Testis (tissue), 3 donors: ENCODE results near the gene EYS. TPM values are rescaled to one million over a fixed set of nuclear protein-coding genes. Genes with fewer than 3 reads are reported as not detected.
"Not testable (repeated sequence)": the region's sequence is repeated elsewhere in the genome, so short reads cannot be mapped to it uniquely, and the experiment has no call there.

Source experiments
- DNase-seq: peaks from one replicate; pipeline ENCODE4 v3.0.0-alpha.2; 2019
- H3K27ac ChIP-seq, 2 donors: fragments of 200-600 bp; sonication (generic); one replicate each; pipeline ENCODE4 v1.5.1; 2019
- H3K27me3 ChIP-seq: fragments of 200-600 bp; sonication (generic); one replicate; pipeline ENCODE4 v1.5.1; 2019
- H3K36me3 ChIP-seq: fragments of 200-600 bp; sonication (generic); one replicate; pipeline ENCODE4 v1.5.1; 2017; ENCODE audit warnings: low read depth; ENCODE audit errors: missing control alignments
- H3K4me1 ChIP-seq: fragments of 200-600 bp; sonication (generic); one replicate; pipeline ENCODE4 v1.5.1; 2019
- H3K4me3 ChIP-seq, 2 donors: fragments of 200-600 bp; sonication (generic); one replicate each; pipeline ENCODE4 v1.5.1; 2017 to 2019
- H3K9me3 ChIP-seq: fragments of 200-600 bp; sonication (generic); one replicate; pipeline ENCODE4 v1.5.1; 2017
- CTCF ChIP-seq, 3 experiments: fragments of 450-650 bp in 2 of 3; fragments of 200-600 bp in 1 of 3; sonication (generic) in 1 of 3; IDR thresholded peaks; one replicate each; pipeline ENCODE4 v1.5.1; 2016 to 2019; ENCODE audit warnings: antibody characterized with exemption in 3 of 3, mild to moderate bottlenecking in 2 of 3, moderate library complexity in 1 of 3
- POLR2A ChIP-seq: fragments of 450-650 bp; IDR thresholded peaks from one replicate; pipeline ENCODE4 v1.6.1; 2017; ENCODE audit warnings: antibody characterized with exemption, mild to moderate bottlenecking, moderate library complexity
- WGBS, 2 donors: methylation state at CpG; one replicate each; pipeline ENCODE4 v1.1.5; 2018; 5-methylcytosine and 5-hydroxymethylcytosine counted together
- intact Hi-C: fragments of 100-400 bp; cut with DNase I; formaldehyde crosslinking; loops from one replicate; pipeline ENCODE4 v1.15.1; 2023; ENCODE audit warnings: low total_unique reads
- polyA plus RNA-seq: library from polyadenylated mRNA; stranded (reverse); fragments of 350-450 nt; fragmentation: Illumina TruSeq; extraction: RNeasy Lipid Tissue Mini Kit (QIAGEN cat#74804); gene quantifications from one replicate; pipeline ENCODE4 v1.2.3, GENCODE V29; 2014; ENCODE audit warnings: low read depth, low replicate concordance; ENCODE audit not compliant: insufficient read depth
- total RNA-seq, 2 donors: library from RNA; depleted of rRNA; stranded (reverse); fragments of >200 nt; gene quantifications; one replicate each; pipeline ENCODE4 v1.2.3, GENCODE V29; 2016

Gene EYS
- total and polyA plus RNA-seq, 3 donors from 2014 or later: 1.3 to 2.8 (median 2.6) TPM

GRCh38 chr6:63757826-63758225, 1949.2 kb downstream of the EYS start:
- no peak for TF ChIP-seq CTCF (IDR thresholded peaks at IDR 0.05)
- TF ChIP-seq POLR2A: no peak
- no peak overlapping the region for H3K27ac ChIP-seq
- no peaks in the 10 kb centered on the region for H3K4me1 ChIP-seq
- no peak for DNase-seq
- no peaks in the 10 kb centered on the region for H3K9me3 ChIP-seq
- no peak overlapping the region for H3K4me3 ChIP-seq
- H3K27me3 ChIP-seq: no peaks in the 10 kb centered on the region
- WGBS, 2 donors: 71 to 94% methylated on average over 1 of the region's 1 CpG
- no peaks in the 10 kb centered on the region for H3K36me3 ChIP-seq
- intact Hi-C loops: no loop called here

- H3K27ac ChIP-seq, H3K4me1 ChIP-seq, intact Hi-C loops, H3K4me3 ChIP-seq, H3K27me3 ChIP-seq, H3K9me3 ChIP-seq, H3K36me3 ChIP-seq, DNase-seq: not testable (repeated sequence)
These were observed 1949.8 kb downstream of the EYS start for GRCh38 chr6:63757275-63757674.

GRCh38 chr6:63750400-63750799, 1956.6 kb downstream of the EYS start:
- WGBS, 2 donors: 85 to 97% methylated on average over 2 of the region's 2 CpGs
- no peak for DNase-seq
- no peak overlapping the region for H3K27ac ChIP-seq
- no peaks in the 10 kb centered on the region for H3K36me3 ChIP-seq
- H3K27me3 ChIP-seq: no peaks in the 10 kb centered on the region
- H3K9me3 ChIP-seq: no peaks in the 10 kb centered on the region
- no peak for TF ChIP-seq POLR2A
- no peak for TF ChIP-seq CTCF (IDR thresholded peaks at IDR 0.05)
- H3K4me1 ChIP-seq: no peaks in the 10 kb centered on the region
- intact Hi-C loops: no loop called here
- no peak overlapping the region for H3K4me3 ChIP-seq

GRCh38 chr6:63745784-63746183, 1961.2 kb downstream of the EYS start:
- no peaks in the 10 kb centered on the region for H3K36me3 ChIP-seq
- no peaks in the 10 kb centered on the region for H3K27me3 ChIP-seq
- H3K27ac ChIP-seq: no peak overlapping the region
- no peaks in the 10 kb centered on the region for H3K9me3 ChIP-seq
- H3K4me3 ChIP-seq: no peak overlapping the region
- TF ChIP-seq CTCF (IDR thresholded peaks at IDR 0.05): no peak
- TF ChIP-seq POLR2A: no peak
- intact Hi-C loops: no loop called here
- no peaks in the 10 kb centered on the region for H3K4me1 ChIP-seq
- DNase-seq: no peak

- no peaks in the 10 kb centered on the region for H3K9me3 ChIP-seq
- no peaks in the 10 kb centered on the region for H3K27me3 ChIP-seq
- intact Hi-C loops: no loop called here
- TF ChIP-seq CTCF (IDR thresholded peaks at IDR 0.05): no peak
- no peak for TF ChIP-seq POLR2A
- H3K27ac ChIP-seq: no peak overlapping the region
- no peak for DNase-seq
- H3K36me3 ChIP-seq: no peaks in the 10 kb centered on the region
- no peak overlapping the region for H3K4me3 ChIP-seq
- 76 to 86% methylated on average over 4 of the region's 4 CpGs for WGBS, 2 donors
- H3K4me1 ChIP-seq: no peaks in the 10 kb centered on the region
These were observed 1962.2 kb downstream of the EYS start for GRCh38 chr6:63744810-63745209.
